Progenitor cell of endocrine pancreas (in vitro differentiated cells): ENCODE measurements around the gene VSIG4. TPM values are rescaled to one million over a fixed set of nuclear protein-coding genes. Genes with fewer than 3 reads are reported as not detected.

ENCODE experiments used
- DNase-seq: peaks from one replicate; pipeline ENCODE4 v3.0.0; 2021; ENCODE audit warnings: low spot score; ENCODE audit not compliant: unreplicated experiment
- H3K27ac Mint-ChIP-seq: 2 replicates; pipeline ENCODE4 v1.8.0; 2021; ENCODE audit warnings: mild to moderate bottlenecking, moderate library complexity, mixed read lengths
- H3K27me3 Mint-ChIP-seq: 2 replicates; pipeline ENCODE4 v1.8.0; 2021; ENCODE audit warnings: mixed read lengths
- H3K36me3 Mint-ChIP-seq: 2 replicates; pipeline ENCODE4 v1.8.0; 2022; ENCODE audit warnings: mixed read lengths; ENCODE audit not compliant: insufficient read depth
- H3K4me1 Mint-ChIP-seq: 2 replicates; pipeline ENCODE4 v1.8.0; 2021; ENCODE audit warnings: low read depth, mixed read lengths
- H3K4me3 Mint-ChIP-seq: 2 replicates; pipeline ENCODE4 v1.8.0; 2021; ENCODE audit warnings: low read depth, mild to moderate bottlenecking, moderate library complexity, mixed read lengths
- H3K9me3 Mint-ChIP-seq: 2 replicates; pipeline ENCODE4 v1.8.0; 2021; ENCODE audit warnings: low read depth, mixed read lengths
- total RNA-seq: library from RNA; stranded (reverse); gene quantifications from 2 replicates; pipeline ENCODE4 v1.2.1, GENCODE V29; 2021
- TF ChIP-seq, protein P1 (sequence below): fragments of 200-600 bp; sonication (generic); IDR thresholded peaks from one replicate; pipeline ENCODE4 v1.5.0; 2021; ENCODE audit warnings: antibody characterized with exemption, mild to moderate bottlenecking; ENCODE audit not compliant: unreplicated experiment

VSIG4 gene
- total RNA-seq, 1 donor from 2014 or later = not detected

DNA sequence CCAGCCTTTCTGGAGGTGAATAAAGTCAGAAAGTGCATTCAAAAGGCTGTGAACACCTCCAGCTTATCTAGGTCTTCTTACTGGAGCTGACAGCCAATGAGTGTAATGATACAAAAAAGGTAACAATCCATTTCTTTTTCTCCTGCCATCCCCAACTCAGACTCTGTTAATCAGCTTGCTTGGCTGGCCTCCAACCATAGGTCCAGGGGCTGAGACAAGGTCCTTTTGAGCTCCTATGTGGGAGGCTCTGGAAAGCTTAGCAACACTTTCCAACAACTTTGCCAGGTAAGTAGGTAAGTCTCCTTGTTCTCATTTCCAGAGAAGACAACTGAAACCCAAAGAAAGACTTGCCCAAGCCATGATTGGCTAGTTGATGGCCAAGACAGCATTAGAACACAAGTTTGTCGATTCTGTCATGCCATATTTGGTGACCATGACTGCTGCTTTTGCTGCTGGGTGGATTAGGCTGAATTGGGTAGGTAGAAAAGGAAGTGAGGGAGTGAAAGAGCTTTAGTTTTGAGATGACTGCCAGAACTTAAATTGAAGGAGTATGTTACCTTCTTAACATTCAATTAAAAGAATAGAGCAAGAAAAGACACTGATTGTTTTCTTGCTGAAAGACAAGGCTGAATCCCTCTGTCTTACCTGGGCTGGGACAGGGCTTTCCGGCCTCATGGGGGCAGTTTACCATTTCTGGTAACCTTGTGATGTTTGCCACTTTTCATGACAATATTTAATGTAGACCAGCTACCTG is 22.8 kb downstream of the VSIG4 start:
- Mint-ChIP-seq H3K27ac (no peak overlapping the region), H3K9me3 (peaks cover 34% of the 10 kb centered on the region), H3K4me1 (peaks cover 4% of the 10 kb centered on the region), H3K36me3 (no peaks in the 10 kb centered on the region), H3K4me3 (no peak overlapping the region), H3K27me3 (no peaks in the 10 kb centered on the region)
- DNase-seq = no peak
- TF ChIP-seq, protein P1, sequence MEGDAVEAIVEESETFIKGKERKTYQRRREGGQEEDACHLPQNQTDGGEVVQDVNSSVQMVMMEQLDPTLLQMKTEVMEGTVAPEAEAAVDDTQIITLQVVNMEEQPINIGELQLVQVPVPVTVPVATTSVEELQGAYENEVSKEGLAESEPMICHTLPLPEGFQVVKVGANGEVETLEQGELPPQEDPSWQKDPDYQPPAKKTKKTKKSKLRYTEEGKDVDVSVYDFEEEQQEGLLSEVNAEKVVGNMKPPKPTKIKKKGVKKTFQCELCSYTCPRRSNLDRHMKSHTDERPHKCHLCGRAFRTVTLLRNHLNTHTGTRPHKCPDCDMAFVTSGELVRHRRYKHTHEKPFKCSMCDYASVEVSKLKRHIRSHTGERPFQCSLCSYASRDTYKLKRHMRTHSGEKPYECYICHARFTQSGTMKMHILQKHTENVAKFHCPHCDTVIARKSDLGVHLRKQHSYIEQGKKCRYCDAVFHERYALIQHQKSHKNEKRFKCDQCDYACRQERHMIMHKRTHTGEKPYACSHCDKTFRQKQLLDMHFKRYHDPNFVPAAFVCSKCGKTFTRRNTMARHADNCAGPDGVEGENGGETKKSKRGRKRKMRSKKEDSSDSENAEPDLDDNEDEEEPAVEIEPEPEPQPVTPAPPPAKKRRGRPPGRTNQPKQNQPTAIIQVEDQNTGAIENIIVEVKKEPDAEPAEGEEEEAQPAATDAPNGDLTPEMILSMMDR = no peak

DNA sequence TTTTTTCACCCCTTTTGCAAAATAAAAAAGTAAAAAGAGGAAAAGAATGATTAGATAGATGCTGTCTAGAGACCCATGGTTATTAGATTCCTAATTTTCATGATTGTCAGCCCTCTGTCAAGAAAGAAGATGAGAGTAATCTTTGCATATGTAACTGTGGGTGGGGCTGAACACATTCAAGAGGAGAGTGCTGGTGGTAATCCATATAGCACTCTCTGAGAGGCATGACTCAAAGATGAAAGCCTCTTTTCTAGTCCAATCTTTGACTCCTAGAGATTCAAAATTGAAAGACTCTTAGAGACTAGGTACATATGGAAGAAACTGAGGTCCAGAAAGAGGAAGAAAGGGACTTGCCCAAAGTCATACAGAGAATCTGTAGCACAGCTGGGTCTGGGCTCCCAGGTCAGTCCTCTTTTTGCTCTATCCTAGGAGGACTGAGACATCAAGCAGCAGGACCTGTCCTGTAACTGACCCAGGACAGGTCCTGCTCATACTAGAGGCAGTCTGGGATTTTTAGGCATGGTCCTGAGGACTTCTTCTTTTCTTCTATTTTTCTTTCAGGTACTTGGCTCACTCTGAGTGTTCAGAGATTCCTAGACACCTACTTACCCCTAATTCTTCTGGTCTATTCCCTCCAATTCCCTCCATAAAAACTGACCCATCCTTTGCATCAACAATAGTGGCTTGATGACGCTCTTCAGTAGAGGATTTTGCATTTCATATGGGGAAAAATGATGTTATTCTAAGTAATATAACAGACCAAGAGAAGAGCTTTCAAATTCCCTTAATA is 23.8 kb downstream of the VSIG4 start:
- no peaks in the 10 kb centered on the region for H3K27me3 Mint-ChIP-seq
- DNase-seq = no peak
- H3K27ac Mint-ChIP-seq = no peak overlapping the region
- H3K4me3 Mint-ChIP-seq = no peak overlapping the region
- peaks cover 27% of the 10 kb centered on the region for H3K9me3 Mint-ChIP-seq
- H3K4me1 Mint-ChIP-seq = peaks cover 4% of the 10 kb centered on the region
- TF ChIP-seq, protein P1 = no peak
- H3K36me3 Mint-ChIP-seq = no peaks in the 10 kb centered on the region

DNA sequence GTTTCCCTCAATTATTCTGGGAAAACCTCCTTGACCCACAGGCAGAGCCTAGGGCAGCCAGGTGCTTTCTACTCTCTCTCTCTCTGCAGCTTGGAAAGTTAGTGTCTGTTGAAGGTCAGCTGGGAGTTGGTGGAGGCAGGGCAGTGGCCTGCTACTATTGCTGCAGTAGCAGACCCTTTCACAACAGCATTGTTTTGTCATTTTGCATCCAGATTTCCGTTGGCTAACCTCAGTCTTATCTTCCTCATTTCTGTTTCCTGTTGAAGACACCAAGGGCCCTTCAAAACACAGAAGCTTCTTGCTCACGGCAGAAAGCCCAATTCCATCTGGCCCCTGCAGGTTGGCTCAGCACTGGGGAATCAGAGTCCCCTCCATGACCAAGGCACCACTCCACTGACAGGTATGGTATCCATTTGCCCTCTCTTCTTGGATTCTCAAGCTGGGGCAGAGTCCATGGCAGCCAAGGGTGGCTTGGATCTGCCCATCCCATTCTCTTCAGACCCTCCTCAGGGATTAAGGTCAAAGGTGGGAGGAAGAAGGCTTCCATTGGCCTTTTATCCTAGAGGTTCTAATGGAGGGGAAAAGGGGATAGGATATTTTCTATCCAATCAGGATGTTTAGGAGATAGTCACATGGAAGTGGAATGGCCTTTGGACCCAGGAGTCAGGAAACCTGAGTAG is 24.6 kb downstream of the VSIG4 start:
- no peak overlapping the region for H3K27ac Mint-ChIP-seq
- no peak overlapping the region for H3K4me3 Mint-ChIP-seq
- no peak for DNase-seq
- peaks cover 22% of the 10 kb centered on the region for H3K9me3 Mint-ChIP-seq
- no peaks in the 10 kb centered on the region for H3K36me3 Mint-ChIP-seq
- H3K4me1 Mint-ChIP-seq = peaks cover 4% of the 10 kb centered on the region
- TF ChIP-seq, protein P1 = no peak
- no peaks in the 10 kb centered on the region for H3K27me3 Mint-ChIP-seq

DNA sequence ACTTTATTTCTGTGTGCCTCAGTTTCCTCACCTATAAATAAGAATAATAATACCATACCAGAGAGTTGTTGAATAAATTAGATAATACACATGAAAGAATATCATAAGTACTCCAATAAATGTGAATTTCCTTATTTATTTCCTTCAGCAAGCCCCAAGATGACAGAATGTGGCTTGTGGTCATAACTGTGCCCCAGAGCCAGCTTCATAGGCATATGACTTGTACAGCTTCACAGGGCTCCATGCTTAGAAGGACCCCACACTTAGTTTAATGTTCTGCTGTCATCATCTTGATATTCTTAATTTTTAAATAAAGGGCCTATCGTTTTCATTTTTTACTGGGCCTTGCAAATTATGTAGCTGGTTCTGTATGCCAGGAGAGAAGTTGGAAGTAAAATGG is 25.3 kb downstream of the VSIG4 start:
- Mint-ChIP-seq H3K27me3 (no peaks in the 10 kb centered on the region), H3K4me3 (no peak overlapping the region), H3K4me1 (peaks cover 4% of the 10 kb centered on the region), H3K36me3 (no peaks in the 10 kb centered on the region), H3K27ac (no peak overlapping the region), H3K9me3 (peaks cover 20% of the 10 kb centered on the region)
- TF ChIP-seq, protein P1 = no peak
- no peak for DNase-seq

DNA sequence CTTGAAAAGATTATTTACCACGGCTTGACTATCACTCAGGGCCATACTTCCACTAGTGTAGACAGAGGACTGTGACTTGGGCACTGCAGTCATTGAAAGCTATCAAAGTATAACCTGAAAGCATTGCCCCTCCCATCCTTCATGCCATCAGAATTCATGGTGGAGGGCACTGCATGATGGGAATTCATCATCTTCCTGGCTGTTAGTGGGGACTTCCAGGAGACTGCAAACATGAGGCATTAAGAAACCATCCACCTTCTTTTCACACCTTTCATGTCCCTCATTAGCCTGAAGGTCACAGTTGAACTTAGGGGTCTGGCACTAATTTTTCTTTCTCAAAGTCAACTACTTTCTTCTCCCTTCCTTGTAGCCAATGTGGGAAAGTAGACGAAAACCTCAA is 25.8 kb downstream of the VSIG4 start:
- peaks cover 4% of the 10 kb centered on the region for H3K4me1 Mint-ChIP-seq
- H3K36me3 Mint-ChIP-seq = no peaks in the 10 kb centered on the region
- H3K9me3 Mint-ChIP-seq = peaks cover 16% of the 10 kb centered on the region
- H3K27ac Mint-ChIP-seq = no peak overlapping the region
- TF ChIP-seq, protein P1 = no peak
- no peak overlapping the region for H3K4me3 Mint-ChIP-seq
- no peaks in the 10 kb centered on the region for H3K27me3 Mint-ChIP-seq
- no peak for DNase-seq
